Stomach (tissue), 9 donors: ENCODE results near the gene SMARCC1. TPM values are rescaled to one million over a fixed set of nuclear protein-coding genes. Genes with fewer than 3 reads are reported as not detected.

Experiments
- DNase-seq, 2 donors: peaks; one replicate each; pipeline versions ENCODE4 v3.0.0 to v3.0.0-alpha.2; 2013 to 2019
- H3K27ac ChIP-seq, 5 donors: fragments of 200-600 bp in 4 of 5; sonication (generic) in 4 of 5; one replicate each; pipeline ENCODE4 v1.5.1; 2013 to 2019; ENCODE audit warnings: mild to moderate bottlenecking in 1 of 5, moderate library complexity in 1 of 5
- H3K27me3 ChIP-seq, 3 donors: fragments of 200-600 bp; sonication (generic); one replicate each; pipeline ENCODE4 v1.5.1; 2017 to 2019; ENCODE audit warnings: mixed run types in 1 of 3
- H3K36me3 ChIP-seq, 4 donors: fragments of 200-600 bp; sonication (generic); 1 replicate in 3 of 4; 2 replicates in 1 of 4; pipeline ENCODE4 v1.5.1; 2016 to 2019
- H3K4me1 ChIP-seq, 4 donors: fragments of 200-600 bp; sonication (generic); one replicate each; pipeline ENCODE4 v1.5.1; 2016 to 2019
- H3K4me3 ChIP-seq, 4 donors: fragments of 200-600 bp; sonication (generic) in 3 of 4; one replicate each; pipeline ENCODE4 v1.5.1; 2016 to 2019; ENCODE audit warnings: mild to moderate bottlenecking in 1 of 4
- H3K9me3 ChIP-seq, 4 donors: fragments of 200-600 bp; sonication (generic); one replicate each; pipeline ENCODE4 v1.5.1; 2016 to 2019
- EP300 ChIP-seq: sonication (generic); formaldehyde crosslinking; IDR thresholded peaks from one replicate; pipeline ENCODE4 v1.6.1; 2017; ENCODE audit warnings: antibody characterized with exemption
- POLR2A ChIP-seq, 4 donors: fragments of 450-650 bp; IDR thresholded peaks; one replicate each; pipeline ENCODE4 v1.6.1; 2016; ENCODE audit warnings: antibody characterized with exemption in 4 of 4, control low read depth in 2 of 4, mild to moderate bottlenecking in 1 of 4, moderate library complexity in 1 of 4
- POLR2AphosphoS5 ChIP-seq, 3 donors: sonication (generic); formaldehyde crosslinking; IDR thresholded peaks; one replicate each; pipeline ENCODE4 v1.6.1; 2016; ENCODE audit warnings: antibody characterized with exemption in 3 of 3
- WGBS, 5 donors: extraction: QIAGEN DNeasy Blood & Tissue Kit in 3 of 5; methylation state at CpG; one replicate each; pipeline versions ENCODE4 v1.1.5 to v1.1.7; 2013 to 2018; 5-methylcytosine and 5-hydroxymethylcytosine counted together
- intact Hi-C: fragments of 100-400 bp; cut with DNase I; formaldehyde crosslinking; loops from one replicate; pipeline ENCODE4 v1.15.1; 2023; ENCODE audit warnings: low total_unique reads
- polyA plus RNA-seq, 3 donors: library from polyadenylated mRNA; stranded (reverse); fragments of 200-250 nt; gene quantifications; one replicate each; pipeline ENCODE4 v1.2.3, GENCODE V29; 2013
- total RNA-seq, 5 donors: library from RNA; depleted of rRNA; stranded (reverse); fragments of >200 nt; gene quantifications; one replicate each; pipeline versions ENCODE4 v1.1.0 to v1.2.3, GENCODE V29; 2014 to 2016
- TF ChIP-seq, protein P1 (sequence below), 7 experiments: fragments of 450-650 bp in 4 of 7; fragments of 200-600 bp in 3 of 7; sonication (generic) in 3 of 7; IDR thresholded peaks; one replicate each; pipeline ENCODE4 v1.5.1; 2016 to 2019; ENCODE audit warnings: antibody characterized with exemption in 7 of 7, control low read depth in 2 of 7, mild to moderate bottlenecking in 1 of 7
- donor health status: healthy with polysubstance abuse.
- donor health status: Bipolar disorder and iron deficiency.
- donor health status: healthy.

Gene SMARCC1
- total and polyA plus RNA-seq, 8 donors, result 8.6 to 64.3 (median 27.3) TPM

DNA sequence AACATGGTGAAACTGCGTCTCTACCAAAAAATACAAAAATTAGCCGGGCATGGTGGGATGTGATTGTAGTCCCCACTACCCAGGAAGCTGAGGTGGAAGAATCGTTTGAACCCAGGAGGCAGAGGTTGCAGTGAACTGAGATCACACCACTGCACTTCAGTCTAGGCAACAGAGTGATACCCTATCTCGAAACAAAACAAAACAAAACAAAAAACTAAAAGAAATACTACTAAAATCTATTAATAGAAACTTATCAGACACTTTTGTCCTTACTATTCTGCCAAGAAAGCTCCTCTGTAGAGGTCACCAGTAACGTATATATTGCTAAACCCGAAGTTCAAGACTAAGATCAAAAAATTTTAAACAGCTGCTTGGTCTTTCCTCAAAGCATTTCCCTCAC is 67.1 kb downstream of the SMARCC1 start:
- Histone ChIP-seq H3K4me3 (no peak overlapping the region), H3K36me3 (peaks cover 19 to 84% (median 76%) of the 10 kb centered on the region in 4 donors), H3K27ac (no peak overlapping the region), H3K27me3 (no peaks in the 10 kb centered on the region), H3K4me1 (no peaks in the 10 kb centered on the region), H3K9me3 (no peaks in the 10 kb centered on the region)
- no peak for DNase-seq
- intact Hi-C loops, result no loop called here
- TF ChIP-seq POLR2AphosphoS5 (IDR thresholded peaks at IDR 0.05) (no peak), POLR2A (IDR thresholded peaks at IDR 0.05) (no peak), EP300 (no peak)
- TF ChIP-seq, protein P1, sequence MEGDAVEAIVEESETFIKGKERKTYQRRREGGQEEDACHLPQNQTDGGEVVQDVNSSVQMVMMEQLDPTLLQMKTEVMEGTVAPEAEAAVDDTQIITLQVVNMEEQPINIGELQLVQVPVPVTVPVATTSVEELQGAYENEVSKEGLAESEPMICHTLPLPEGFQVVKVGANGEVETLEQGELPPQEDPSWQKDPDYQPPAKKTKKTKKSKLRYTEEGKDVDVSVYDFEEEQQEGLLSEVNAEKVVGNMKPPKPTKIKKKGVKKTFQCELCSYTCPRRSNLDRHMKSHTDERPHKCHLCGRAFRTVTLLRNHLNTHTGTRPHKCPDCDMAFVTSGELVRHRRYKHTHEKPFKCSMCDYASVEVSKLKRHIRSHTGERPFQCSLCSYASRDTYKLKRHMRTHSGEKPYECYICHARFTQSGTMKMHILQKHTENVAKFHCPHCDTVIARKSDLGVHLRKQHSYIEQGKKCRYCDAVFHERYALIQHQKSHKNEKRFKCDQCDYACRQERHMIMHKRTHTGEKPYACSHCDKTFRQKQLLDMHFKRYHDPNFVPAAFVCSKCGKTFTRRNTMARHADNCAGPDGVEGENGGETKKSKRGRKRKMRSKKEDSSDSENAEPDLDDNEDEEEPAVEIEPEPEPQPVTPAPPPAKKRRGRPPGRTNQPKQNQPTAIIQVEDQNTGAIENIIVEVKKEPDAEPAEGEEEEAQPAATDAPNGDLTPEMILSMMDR (IDR thresholded peaks at IDR 0.05), result no peak
- WGBS, 5 donors, result 75 to 90% (median 81%) methylated on average over 6 of the region's 6 CpGs

GRCh38 chr3:47713655-47714054 is 68.0 kb downstream of the SMARCC1 start:
- Histone ChIP-seq H3K27ac (no peak overlapping the region), H3K27me3 (no peaks in the 10 kb centered on the region), H3K4me1 (no peaks in the 10 kb centered on the region), H3K36me3 (peaks cover 19 to 84% (median 76%) of the 10 kb centered on the region in 4 donors), H3K9me3 (no peaks in the 10 kb centered on the region), H3K4me3 (no peak overlapping the region)
- TF ChIP-seq POLR2A (IDR thresholded peaks at IDR 0.05), result no peak
- TF ChIP-seq, protein P1 (IDR thresholded peaks at IDR 0.05), result no peak
- intact Hi-C loops, result no loop called here
- no peak for DNase-seq
- 91 to 99% (median 95%) methylated on average over 2 of the region's 2 CpGs for WGBS, 5 donors

DNA sequence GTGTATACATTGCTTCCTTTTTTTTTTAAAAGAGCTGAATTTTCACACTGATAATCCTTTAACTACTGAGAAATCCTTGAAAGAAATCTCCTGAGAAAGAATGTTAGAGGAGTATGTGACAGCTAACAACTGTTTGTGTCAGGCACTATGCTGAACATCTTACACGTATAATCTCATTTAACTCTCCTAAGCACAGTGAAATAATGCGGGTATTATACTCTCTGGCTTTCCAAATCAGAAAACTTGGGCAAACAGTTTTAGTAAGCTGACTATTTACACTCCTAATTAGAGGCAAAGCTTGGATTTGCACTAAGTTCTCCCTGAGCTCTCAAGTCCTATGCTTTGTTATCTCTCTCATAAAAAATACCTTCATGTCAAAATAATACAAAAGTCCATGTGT is 69.3 kb downstream of the SMARCC1 start:
- H3K27ac ChIP-seq, result no peak overlapping the region

GRCh38 chr3:47711596-47711995 is 70.1 kb downstream of the SMARCC1 start:
- H3K27ac ChIP-seq, result no peak overlapping the region
- DNase-seq, result no peak
- H3K4me3 ChIP-seq, result no peak overlapping the region
- H3K27me3 ChIP-seq, result no peaks in the 10 kb centered on the region
- intact Hi-C loops, result no loop called here
- peaks cover 15 to 88% (median 77%) of the 10 kb centered on the region in 4 donors for H3K36me3 ChIP-seq
- H3K9me3 ChIP-seq, result no peaks in the 10 kb centered on the region
- 71 to 92% (median 82%) methylated on average over 3 of the region's 3 CpGs for WGBS, 5 donors
- H3K4me1 ChIP-seq, result no peaks in the 10 kb centered on the region
- TF ChIP-seq POLR2AphosphoS5 (IDR thresholded peaks at IDR 0.05), result no peak
- TF ChIP-seq, protein P1 (IDR thresholded peaks at IDR 0.05), result no peak

More for the DNA sequence above, 69.3 kb downstream of the SMARCC1 start:
- WGBS, 5 donors, result 62 to 89% (median 78%) methylated on average over 2 of the region's 2 CpGs
- TF ChIP-seq POLR2AphosphoS5 (IDR thresholded peaks at IDR 0.05), result no peak
- TF ChIP-seq POLR2A (IDR thresholded peaks at IDR 0.05), result no peak
- TF ChIP-seq EP300, result no peak
- TF ChIP-seq, protein P1 (IDR thresholded peaks at IDR 0.05), result no peak
- intact Hi-C loops, result no loop called here
- no peak for DNase-seq
- H3K36me3 ChIP-seq, result peaks cover 16 to 83% (median 75%) of the 10 kb centered on the region in 4 donors
- no peaks in the 10 kb centered on the region for H3K4me1 ChIP-seq
- H3K4me3 ChIP-seq, result no peak overlapping the region
- no peaks in the 10 kb centered on the region for H3K27me3 ChIP-seq
- H3K9me3 ChIP-seq, result no peaks in the 10 kb centered on the region
